AG09309 (cell line): Measurements from ENCODE around the gene CYP27C1.

ENCODE experiments used
- DNase-seq: peaks from one replicate; pipeline ENCODE4 v3.0.0-alpha.2; 2010; ENCODE audit warnings: low read depth
- H3K4me3 ChIP-seq: 2 replicates; pipeline ENCODE4 v1.5.1; 2011; ENCODE audit warnings: mild to moderate bottlenecking, low read depth, low read length, moderate library complexity; ENCODE audit not compliant: control insufficient read depth
- CTCF ChIP-seq: IDR thresholded peaks from 2 replicates; pipeline ENCODE4 v1.5.1; 2011; ENCODE audit warnings: mild to moderate bottlenecking, low read depth, low read length, inconsistent platforms; ENCODE audit not compliant: insufficient read depth, control insufficient read depth; ENCODE audit errors: missing control alignments

CYP27C1 gene

GRCh38 chr2:127199223-127199622, 20.9 kb downstream of the CYP27C1 start:
- no peak overlapping the region for H3K4me3 ChIP-seq
- no peak for TF ChIP-seq CTCF
- no peak for DNase-seq

- TF ChIP-seq CTCF: no peak
- DNase-seq: no peak
- H3K4me3 ChIP-seq: no peak overlapping the region
Measured at GRCh38 chr2:127197475-127198385, 22.4 kb downstream of the CYP27C1 start.

GRCh38 chr2:127196998-127197397, 23.1 kb downstream of the CYP27C1 start:
- no peak for DNase-seq
- TF ChIP-seq CTCF: peak; percentile 46
- no peak overlapping the region for H3K4me3 ChIP-seq

- H3K4me3 ChIP-seq: no peak overlapping the region
- TF ChIP-seq CTCF: no peak
- DNase-seq: no peak
Measured at GRCh38 chr2:127196549-127196948, 23.6 kb downstream of the CYP27C1 start.

GRCh38 chr2:127195140-127196074, 24.7 kb downstream of the CYP27C1 start:
- no peak overlapping the region for H3K4me3 ChIP-seq
- TF ChIP-seq CTCF: no peak
- DNase-seq: no peak

- TF ChIP-seq CTCF: no peak
- no peak overlapping the region for H3K4me3 ChIP-seq
- no peak for DNase-seq
Measured at GRCh38 chr2:127194447-127194846, 25.7 kb downstream of the CYP27C1 start.
